Kidney epithelial cell (primary cell): ENCODE measurements around the gene CYB561. TPM values are rescaled to one million over a fixed set of nuclear protein-coding genes. Genes with fewer than 3 reads are reported as not detected.

Source experiments
- DNase-seq: peaks from one replicate; pipeline ENCODE4 v3.0.0-alpha.2; 2010; ENCODE audit warnings: low read depth
- H3K27me3 ChIP-seq: 2 replicates; pipeline ENCODE4 v1.6.0; 2011; ENCODE audit warnings: low read length; ENCODE audit not compliant: control insufficient read depth, insufficient read depth
- H3K36me3 ChIP-seq: 2 replicates; pipeline ENCODE4 v1.5.1; 2011; ENCODE audit warnings: low read length; ENCODE audit not compliant: control insufficient read depth, insufficient read depth
- H3K4me3 ChIP-seq: 2 replicates; pipeline ENCODE4 v1.5.1; 2011; ENCODE audit warnings: low read depth, mild to moderate bottlenecking, control low read depth, low read length
- CTCF ChIP-seq: IDR thresholded peaks from 2 replicates; pipeline ENCODE4 v1.5.1; 2011; ENCODE audit warnings: mild to moderate bottlenecking, moderate library complexity, low read length, control low read depth, inconsistent platforms; ENCODE audit not compliant: insufficient read depth, poor library complexity, severe bottlenecking
- total RNA-seq: library from RNA; depleted of rRNA; stranded (reverse); fragments of >200 nt; gene quantifications from 2 replicates; pipeline ENCODE4 v1.2.3, GENCODE V29; 2015

CYB561 gene
- total RNA-seq, 1 donor from 2014 or later = 19.3 TPM

GRCh38 chr17:63452962-63453551 lies 7.0 kb upstream of the CYB561 start:
- Histone ChIP-seq H3K4me3 (no peak overlapping the region), H3K36me3 (no peaks in the 10 kb centered on the region), H3K27me3 (no peaks in the 10 kb centered on the region)
- TF ChIP-seq CTCF = no peak
- no peak for DNase-seq

- Histone ChIP-seq H3K4me3 (no peak overlapping the region), H3K27me3 (no peaks in the 10 kb centered on the region), H3K36me3 (no peaks in the 10 kb centered on the region)
- DNase-seq = no peak
- no peak for TF ChIP-seq CTCF
Measured at GRCh38 chr17:63452046-63452961, 6.2 kb upstream of the CYB561 start.

- DNase-seq = no peak
- no peak overlapping the region for H3K4me3 ChIP-seq
- no peak for TF ChIP-seq CTCF
- H3K36me3 ChIP-seq = no peaks in the 10 kb centered on the region
- no peaks in the 10 kb centered on the region for H3K27me3 ChIP-seq
Measured at GRCh38 chr17:63451150-63451549, 5.0 kb upstream of the CYB561 start.

DNA sequence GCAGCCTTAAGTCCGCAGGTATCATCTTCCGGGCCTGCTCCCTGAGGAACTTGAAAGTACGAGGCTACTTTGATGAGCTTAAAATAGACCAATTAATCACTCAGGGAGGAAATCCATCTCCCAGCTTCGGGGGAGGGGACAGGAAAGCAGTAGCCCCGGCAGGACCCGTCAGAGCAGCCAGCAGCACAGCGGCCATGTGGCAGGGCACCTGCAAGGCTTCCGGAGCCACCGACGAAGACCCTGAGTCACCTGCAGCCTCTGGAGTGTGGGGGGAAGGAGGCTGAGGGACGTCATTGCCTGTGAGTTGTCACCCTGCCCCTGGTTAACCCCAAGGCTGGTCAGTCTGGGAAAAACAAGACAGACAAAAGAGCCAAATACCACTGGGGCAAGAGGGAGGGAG lies 4.4 kb upstream of the CYB561 start:
- no peak for TF ChIP-seq CTCF
- H3K27me3 ChIP-seq = no peaks in the 10 kb centered on the region
- H3K36me3 ChIP-seq = no peaks in the 10 kb centered on the region
- DNase-seq = no peak
- H3K4me3 ChIP-seq = no peak overlapping the region

GRCh38 chr17:63448655-63449054 lies 2.5 kb upstream of the CYB561 start:
- no peak for TF ChIP-seq CTCF
- H3K36me3 ChIP-seq = no peaks in the 10 kb centered on the region
- no peak overlapping the region for H3K4me3 ChIP-seq
- H3K27me3 ChIP-seq = no peaks in the 10 kb centered on the region
- DNase-seq = no peak
